IPS DF 6.9 (cell line): Measurements from ENCODE around the gene KRT33B.

ENCODE experiments used
- DNase-seq: peaks from one replicate; pipeline ENCODE4 v3.0.0-alpha.2; 2013; ENCODE audit warnings: low read depth, low spot score
- H3K27ac ChIP-seq: one replicate; pipeline ENCODE4 v1.5.1; 2013; ENCODE audit warnings: low read length, control low read depth
- H3K27me3 ChIP-seq: 2 replicates; pipeline ENCODE4 v1.6.1; 2013; ENCODE audit warnings: mild to moderate bottlenecking, low read length; ENCODE audit not compliant: control insufficient read depth, insufficient read depth
- H3K36me3 ChIP-seq: 2 replicates; pipeline ENCODE4 v1.6.1; 2013; ENCODE audit warnings: low read length; ENCODE audit not compliant: control insufficient read depth, insufficient read depth
- H3K4me1 ChIP-seq: 2 replicates; pipeline ENCODE4 v1.6.1; 2013; ENCODE audit warnings: low read length; ENCODE audit not compliant: control insufficient read depth, insufficient read depth
- H3K4me3 ChIP-seq: 2 replicates; pipeline ENCODE4 v1.5.1; 2013; ENCODE audit warnings: mild to moderate bottlenecking, low read length
- H3K9me3 ChIP-seq: 2 replicates; pipeline ENCODE4 v1.6.1; 2013; ENCODE audit warnings: low read length, inconsistent platforms; ENCODE audit not compliant: control insufficient read depth, insufficient read depth
- WGBS: extraction: QIAGEN DNeasy Blood & Tissue Kit; methylation state at CpG from one replicate; pipeline ENCODE4 v1.1.7; 2013; ENCODE audit warnings: mixed read lengths, missing lambda C conversion rate; ENCODE audit not compliant: insufficient read length, insufficient coverage; 5-methylcytosine and 5-hydroxymethylcytosine counted together

The KRT33B gene

GRCh38 chr17:41325611-41326010 lies 44.0 kb downstream of the KRT33B start:
- WGBS = no CpG with 5 or more reads among the region's 6 CpGs
- DNase-seq = no peak

GRCh38 chr17:41325126-41325525 lies 44.5 kb downstream of the KRT33B start:
- Histone ChIP-seq H3K27me3 (no peaks in the 10 kb centered on the region), H3K4me1 (no peaks in the 10 kb centered on the region)

More at GRCh38 chr17:41325611-41326010, 44.0 kb downstream of the KRT33B start:
- no peaks in the 10 kb centered on the region for H3K9me3 ChIP-seq
- H3K27me3 ChIP-seq = no peaks in the 10 kb centered on the region
- no peak overlapping the region for H3K4me3 ChIP-seq
- no peaks in the 10 kb centered on the region for H3K36me3 ChIP-seq
- H3K27ac ChIP-seq = no peak overlapping the region
- no peaks in the 10 kb centered on the region for H3K4me1 ChIP-seq

GRCh38 chr17:41324180-41325075 lies 45.2 kb downstream of the KRT33B start:
- no peaks in the 10 kb centered on the region for H3K27me3 ChIP-seq
- H3K4me1 ChIP-seq = no peaks in the 10 kb centered on the region
- WGBS = no CpG with 5 or more reads among the region's 16 CpGs
- no peak overlapping the region for H3K4me3 ChIP-seq
- H3K9me3 ChIP-seq = no peaks in the 10 kb centered on the region
- no peaks in the 10 kb centered on the region for H3K36me3 ChIP-seq
- no peak overlapping the region for H3K27ac ChIP-seq
- peak; percentile 39 for DNase-seq

More at GRCh38 chr17:41325126-41325525, 44.5 kb downstream of the KRT33B start:
- H3K9me3 ChIP-seq = no peaks in the 10 kb centered on the region
- no peak overlapping the region for H3K27ac ChIP-seq
- WGBS = no CpG with 5 or more reads among the region's 10 CpGs
- no peak overlapping the region for H3K4me3 ChIP-seq
- DNase-seq = no peak
- no peaks in the 10 kb centered on the region for H3K36me3 ChIP-seq

GRCh38 chr17:41322903-41323895 lies 46.4 kb downstream of the KRT33B start:
- Histone ChIP-seq H3K27me3 (no peaks in the 10 kb centered on the region), H3K36me3 (no peaks in the 10 kb centered on the region), H3K9me3 (no peaks in the 10 kb centered on the region), H3K4me1 (no peaks in the 10 kb centered on the region), H3K27ac (no peak overlapping the region), H3K4me3 (no peak overlapping the region)
- WGBS = no CpG with 5 or more reads among the region's 11 CpGs
- no peak for DNase-seq

- Histone ChIP-seq H3K27me3 (no peaks in the 10 kb centered on the region), H3K4me3 (no peak overlapping the region), H3K9me3 (no peaks in the 10 kb centered on the region), H3K36me3 (no peaks in the 10 kb centered on the region), H3K4me1 (no peaks in the 10 kb centered on the region), H3K27ac (no peak overlapping the region)
- WGBS = no CpG with 5 or more reads among the region's 5 CpGs
- no peak for DNase-seq
These were observed 47.3 kb downstream of the KRT33B start for GRCh38 chr17:41322094-41322902.

- no CpG with 5 or more reads among the region's 2 CpGs for WGBS
- no peak overlapping the region for H3K4me3 ChIP-seq
- no peak for DNase-seq
- H3K4me1 ChIP-seq = no peaks in the 10 kb centered on the region
- no peaks in the 10 kb centered on the region for H3K36me3 ChIP-seq
- H3K27me3 ChIP-seq = no peaks in the 10 kb centered on the region
- H3K27ac ChIP-seq = no peak overlapping the region
- no peaks in the 10 kb centered on the region for H3K9me3 ChIP-seq
These were observed 51.4 kb downstream of the KRT33B start for GRCh38 chr17:41318231-41318630.

- no peak for DNase-seq
- no peaks in the 10 kb centered on the region for H3K27me3 ChIP-seq
- H3K9me3 ChIP-seq = no peaks in the 10 kb centered on the region
- H3K4me3 ChIP-seq = no peak overlapping the region
- no peaks in the 10 kb centered on the region for H3K36me3 ChIP-seq
- no peak overlapping the region for H3K27ac ChIP-seq
- no CpG with 5 or more reads among the region's 17 CpGs for WGBS
- H3K4me1 ChIP-seq = no peaks in the 10 kb centered on the region
These were observed 53.7 kb downstream of the KRT33B start for GRCh38 chr17:41315814-41316445.

- WGBS = no CpG with 5 or more reads among the region's 24 CpGs
- no peaks in the 10 kb centered on the region for H3K27me3 ChIP-seq
These were observed 54.3 kb downstream of the KRT33B start, which contains the start of gene KRTAP17-1 for GRCh38 chr17:41315204-41315794. KRTAP17-1 (minus strand) TSS chr17:41315710; CDS start chr17:41315650, 60 bp downstream.

More at GRCh38 chr17:41315204-41315794, 54.3 kb downstream of the KRT33B start, which contains the start of gene KRTAP17-1:
- no peak for DNase-seq
- H3K9me3 ChIP-seq = no peaks in the 10 kb centered on the region
- H3K4me1 ChIP-seq = no peaks in the 10 kb centered on the region
- H3K27ac ChIP-seq = no peak within 1 kb of the TSS
- no peaks in the 10 kb centered on the region for H3K36me3 ChIP-seq
- no peak within 1 kb of the TSS for H3K4me3 ChIP-seq
